Transverse colon (tissue), 4 donors: Measurements from ENCODE around the gene PTPN7.

ENCODE experiments used
- POLR2AphosphoS5 ChIP-seq, 3 donors: sonication (generic); formaldehyde crosslinking; IDR thresholded peaks; one replicate each; pipeline ENCODE4 v1.6.1; 2016; ENCODE audit warnings: antibody characterized with exemption in 3 of 3
- TF ChIP-seq, protein P1 (sequence below), 5 experiments: fragments of 200-600 bp in 3 of 5; fragments of 450-650 bp in 2 of 5; sonication (generic) in 3 of 5; IDR thresholded peaks; 1 replicate in 2 of 5; 2 replicates in 3 of 5; pipeline ENCODE4 v1.5.1; 2016 to 2017; ENCODE audit warnings: antibody characterized with exemption in 5 of 5, inconsistent platforms in 3 of 5, mild to moderate bottlenecking in 2 of 5, moderate library complexity in 1 of 5

DNA sequence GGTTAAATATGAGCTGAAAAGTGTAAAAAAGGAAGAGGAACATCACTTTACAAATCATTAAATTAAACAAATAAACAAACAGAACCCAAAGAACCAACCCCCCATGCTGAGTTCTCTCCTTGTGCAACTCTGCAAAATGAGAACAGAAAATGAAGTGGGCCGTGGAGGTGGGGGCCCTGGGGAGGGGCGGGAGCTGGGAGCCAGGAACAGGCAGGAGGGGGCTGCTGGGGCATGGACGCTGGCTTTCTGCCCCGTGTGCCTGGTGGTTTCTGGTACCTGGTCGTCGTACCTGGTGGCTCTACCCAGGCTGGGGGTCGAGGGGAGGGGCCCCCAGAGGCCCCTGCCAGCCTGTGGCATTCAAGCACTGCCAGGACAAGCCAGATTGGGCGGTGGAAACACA, 26.9 kb downstream of the PTPN7 start:
- no peak for TF ChIP-seq POLR2AphosphoS5 (IDR thresholded peaks at IDR 0.05)
- TF ChIP-seq, protein P1, sequence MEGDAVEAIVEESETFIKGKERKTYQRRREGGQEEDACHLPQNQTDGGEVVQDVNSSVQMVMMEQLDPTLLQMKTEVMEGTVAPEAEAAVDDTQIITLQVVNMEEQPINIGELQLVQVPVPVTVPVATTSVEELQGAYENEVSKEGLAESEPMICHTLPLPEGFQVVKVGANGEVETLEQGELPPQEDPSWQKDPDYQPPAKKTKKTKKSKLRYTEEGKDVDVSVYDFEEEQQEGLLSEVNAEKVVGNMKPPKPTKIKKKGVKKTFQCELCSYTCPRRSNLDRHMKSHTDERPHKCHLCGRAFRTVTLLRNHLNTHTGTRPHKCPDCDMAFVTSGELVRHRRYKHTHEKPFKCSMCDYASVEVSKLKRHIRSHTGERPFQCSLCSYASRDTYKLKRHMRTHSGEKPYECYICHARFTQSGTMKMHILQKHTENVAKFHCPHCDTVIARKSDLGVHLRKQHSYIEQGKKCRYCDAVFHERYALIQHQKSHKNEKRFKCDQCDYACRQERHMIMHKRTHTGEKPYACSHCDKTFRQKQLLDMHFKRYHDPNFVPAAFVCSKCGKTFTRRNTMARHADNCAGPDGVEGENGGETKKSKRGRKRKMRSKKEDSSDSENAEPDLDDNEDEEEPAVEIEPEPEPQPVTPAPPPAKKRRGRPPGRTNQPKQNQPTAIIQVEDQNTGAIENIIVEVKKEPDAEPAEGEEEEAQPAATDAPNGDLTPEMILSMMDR (IDR thresholded peaks at IDR 0.05): no peak
